Measurements from ENCODE around the gene RHO.
"Not testable (repeated sequence)": the region's sequence is repeated elsewhere in the genome, so short reads cannot be mapped to it uniquely, and the experiment has no call there.

Gene RHO

GRCh38 chr3:129505341-129505740, 23.1 kb upstream of the RHO start:
- no peak for TF ChIP-seq CTCF (IDR thresholded peaks at IDR 0.05; ENCODE audit: insufficient read depth, low read depth, low read length, missing control alignments)
- H3K4me3 ChIP-seq (ENCODE audit: low read length), result no peak overlapping the region
- DNase-seq (ENCODE audit: low read depth), result no peak

GRCh38 chr3:129506231-129506742, 22.2 kb upstream of the RHO start:
- DNase-seq (ENCODE audit: low read depth), result no peak
- H3K4me3 ChIP-seq (ENCODE audit: low read length), result no peak overlapping the region
- no peak for TF ChIP-seq CTCF (IDR thresholded peaks at IDR 0.05; ENCODE audit: insufficient read depth, low read depth, low read length, missing control alignments)

- TF ChIP-seq CTCF (IDR thresholded peaks at IDR 0.05; ENCODE audit: insufficient read depth, low read depth, low read length, missing control alignments), result no peak
- no peak overlapping the region for H3K4me3 ChIP-seq (ENCODE audit: low read length)
- DNase-seq (ENCODE audit: low read depth), result no peak
Observed at GRCh38 chr3:129507181-129507831, 21.1 kb upstream of the RHO start.

GRCh38 chr3:129512595-129512994, 15.8 kb upstream of the RHO start:
- no peak for TF ChIP-seq CTCF (IDR thresholded peaks at IDR 0.05; ENCODE audit: insufficient read depth, low read depth, low read length, missing control alignments)
- no peak for DNase-seq (ENCODE audit: low read depth)
- H3K4me3 ChIP-seq (ENCODE audit: low read length), result no peak overlapping the region

GRCh38 chr3:129513705-129514104, 14.7 kb upstream of the RHO start:
- no peak for TF ChIP-seq CTCF (IDR thresholded peaks at IDR 0.05; ENCODE audit: insufficient read depth, low read depth, low read length, missing control alignments)
- no peak for DNase-seq (ENCODE audit: low read depth)
- no peak overlapping the region for H3K4me3 ChIP-seq (ENCODE audit: low read length)

- no peak for TF ChIP-seq CTCF (IDR thresholded peaks at IDR 0.05; ENCODE audit: insufficient read depth, low read depth, low read length, missing control alignments)
Observed at GRCh38 chr3:129514110-129514509, 14.3 kb upstream of the RHO start.

GRCh38 chr3:129514563-129514962, 13.9 kb upstream of the RHO start:
- H3K4me3 ChIP-seq (ENCODE audit: low read length), result no peak overlapping the region
- no peak for TF ChIP-seq CTCF (IDR thresholded peaks at IDR 0.05; ENCODE audit: insufficient read depth, low read depth, low read length, missing control alignments)
- no peak for DNase-seq (ENCODE audit: low read depth)

More at GRCh38 chr3:129514110-129514509, 14.3 kb upstream of the RHO start:
- no peak overlapping the region for H3K4me3 ChIP-seq (ENCODE audit: low read length)
- no peak for DNase-seq (ENCODE audit: low read depth)

- H3K4me3 ChIP-seq (ENCODE audit: low read length); DNase-seq (ENCODE audit: low read depth): not testable (repeated sequence)
Observed at GRCh38 chr3:129515108-129515820, 13.2 kb upstream of the RHO start.

- not testable (repeated sequence) for H3K4me3 ChIP-seq (ENCODE audit: low read length); DNase-seq (ENCODE audit: low read depth)
Observed at GRCh38 chr3:129515821-129516432, 12.5 kb upstream of the RHO start.
